Measurements from ENCODE around the gene EXOC1. TPM values are rescaled to one million over a fixed set of nuclear protein-coding genes. Genes with fewer than 3 reads are reported as not detected.
"Not testable (repeated sequence)": the region's sequence is repeated elsewhere in the genome, so short reads cannot be mapped to it uniquely, and the experiment has no call there.

The EXOC1 gene
- total RNA-seq, 2 donors from 2014 or later, result 31.1 to 34.7 TPM

- H3K9me3 Mint-ChIP-seq, result peaks cover 0 to 1% of the 10 kb centered on the region in 2 donors
- no peaks in the 10 kb centered on the region for H3K27me3 Mint-ChIP-seq (ENCODE audit: low read depth)
- no peak for DNase-seq
- no peak overlapping the region for H3K4me3 Mint-ChIP-seq
- peaks cover 5% of the 10 kb centered on the region for H3K4me1 Mint-ChIP-seq (ENCODE audit: low read depth)
- no peaks in the 10 kb centered on the region for H3K36me3 Mint-ChIP-seq (ENCODE audit: insufficient read depth in 2 of 2)
- ATAC-seq (replicated peaks in 1 of 2), result no peak
- H3K27ac Mint-ChIP-seq, result no peak overlapping the region
Observed at GRCh38 chr4:55927803-55928437, 74.5 kb downstream of the EXOC1 start.

- Mint-ChIP-seq H3K27ac (no peak overlapping the region), H3K4me1 (ENCODE audit: low read depth) (peaks cover 5% of the 10 kb centered on the region), H3K4me3 (no peak overlapping the region), H3K27me3 (ENCODE audit: low read depth) (no peaks in the 10 kb centered on the region), H3K9me3 (peaks cover 0 to 1% of the 10 kb centered on the region in 2 donors), H3K36me3 (ENCODE audit: insufficient read depth in 2 of 2) (no peaks in the 10 kb centered on the region)
- DNase-seq (no peak), ATAC-seq (replicated peaks in 1 of 2) (no peak)
Observed at GRCh38 chr4:55928846-55929245, 75.4 kb downstream of the EXOC1 start.

GRCh38 chr4:55931043-55931442 is 77.6 kb downstream of the EXOC1 start:
- no peaks in the 10 kb centered on the region for H3K27me3 Mint-ChIP-seq (ENCODE audit: low read depth)
- no peak for ATAC-seq (replicated peaks in 1 of 2)
- peaks cover 5% of the 10 kb centered on the region for H3K4me1 Mint-ChIP-seq (ENCODE audit: low read depth)
- no peak overlapping the region for H3K27ac Mint-ChIP-seq
- peaks cover 0 to under 1% of the 10 kb centered on the region in 2 donors for H3K36me3 Mint-ChIP-seq (ENCODE audit: insufficient read depth in 2 of 2)
- H3K4me3 Mint-ChIP-seq, result no peak overlapping the region
- peaks cover 0 to 3% of the 10 kb centered on the region in 2 donors for H3K9me3 Mint-ChIP-seq
- DNase-seq, result no peak

- H3K36me3 Mint-ChIP-seq (ENCODE audit: insufficient read depth in 2 of 2), result peaks cover 0 to 8% of the 10 kb centered on the region in 2 donors
- no peak for ATAC-seq (replicated peaks in 1 of 2)
- no peaks in the 10 kb centered on the region for H3K27me3 Mint-ChIP-seq (ENCODE audit: low read depth)
Observed at GRCh38 chr4:55931833-55932232, 78.4 kb downstream of the EXOC1 start.

GRCh38 chr4:55932511-55932910 is 79.1 kb downstream of the EXOC1 start:
- DNase-seq (no peak), ATAC-seq (replicated peaks in 1 of 2) (no peak)
- H3K27me3 Mint-ChIP-seq (ENCODE audit: low read depth), result no peaks in the 10 kb centered on the region
- peaks cover 2 to 13% of the 10 kb centered on the region in 2 donors for H3K36me3 Mint-ChIP-seq (ENCODE audit: insufficient read depth in 2 of 2)
- H3K4me3 Mint-ChIP-seq, result no peak overlapping the region
- H3K4me1 Mint-ChIP-seq (ENCODE audit: low read depth), result peaks cover 5% of the 10 kb centered on the region
- peaks cover 0 to 5% of the 10 kb centered on the region in 2 donors for H3K9me3 Mint-ChIP-seq
- H3K27ac Mint-ChIP-seq, result no peak overlapping the region

More at GRCh38 chr4:55931833-55932232, 78.4 kb downstream of the EXOC1 start:
- Mint-ChIP-seq H3K4me1 (ENCODE audit: low read depth) (peaks cover 5% of the 10 kb centered on the region), H3K9me3 (peaks cover 0 to 4% of the 10 kb centered on the region in 2 donors), H3K27ac (no peak overlapping the region), H3K4me3 (no peak overlapping the region)
- DNase-seq, result no peak

- H3K4me3 Mint-ChIP-seq, result no peak overlapping the region
- H3K27me3 Mint-ChIP-seq (ENCODE audit: low read depth), result no peaks in the 10 kb centered on the region
- H3K36me3 Mint-ChIP-seq (ENCODE audit: insufficient read depth in 2 of 2), result peaks cover 4 to 21% of the 10 kb centered on the region in 2 donors
- peaks cover 0 to 12% of the 10 kb centered on the region in 2 donors for H3K9me3 Mint-ChIP-seq
- no peak for ATAC-seq (replicated peaks in 1 of 2)
- no peak overlapping the region for H3K27ac Mint-ChIP-seq
- DNase-seq, result no peak
- peaks cover 5% of the 10 kb centered on the region for H3K4me1 Mint-ChIP-seq (ENCODE audit: low read depth)
Observed at GRCh38 chr4:55933611-55934010, 80.2 kb downstream of the EXOC1 start.

- DNase-seq; H3K4me1 Mint-ChIP-seq (ENCODE audit: low read depth); H3K27me3 Mint-ChIP-seq (ENCODE audit: low read depth); H3K4me3 Mint-ChIP-seq; H3K27ac Mint-ChIP-seq; ATAC-seq (replicated peaks in 1 of 2): not testable (repeated sequence)
- Mint-ChIP-seq H3K36me3 (ENCODE audit: insufficient read depth in 2 of 2) (peaks cover 9 to 33% of the 10 kb centered on the region in 2 donors), H3K9me3 (peaks cover 3 to 24% of the 10 kb centered on the region in 2 donors)
Observed at GRCh38 chr4:55935907-55936306, 82.5 kb downstream of the EXOC1 start.

GRCh38 chr4:55938481-55938880 is 85.0 kb downstream of the EXOC1 start:
- H3K27ac Mint-ChIP-seq, result no peak overlapping the region
- H3K36me3 Mint-ChIP-seq (ENCODE audit: insufficient read depth in 2 of 2), result peaks cover 9 to 33% of the 10 kb centered on the region in 2 donors
- peaks cover 6 to 24% of the 10 kb centered on the region in 2 donors for H3K9me3 Mint-ChIP-seq
- H3K4me1 Mint-ChIP-seq (ENCODE audit: low read depth), result no peaks in the 10 kb centered on the region
- ATAC-seq (replicated peaks in 1 of 2), result no peak
- no peak overlapping the region for H3K4me3 Mint-ChIP-seq
- DNase-seq, result no peak
- H3K27me3 Mint-ChIP-seq (ENCODE audit: low read depth), result no peaks in the 10 kb centered on the region

- Mint-ChIP-seq H3K27ac (no peak overlapping the region), H3K36me3 (ENCODE audit: insufficient read depth in 2 of 2) (peaks cover 9 to 33% of the 10 kb centered on the region in 2 donors)
- ATAC-seq (replicated peaks in 1 of 2), result no peak
Observed at GRCh38 chr4:55939421-55939820, 86.0 kb downstream of the EXOC1 start.

GRCh38 chr4:55941881-55942396 is 88.5 kb downstream of the EXOC1 start:
- Mint-ChIP-seq H3K27me3 (ENCODE audit: low read depth) (no peaks in the 10 kb centered on the region), H3K36me3 (ENCODE audit: insufficient read depth in 2 of 2) (peaks cover 9 to 27% of the 10 kb centered on the region in 2 donors), H3K27ac (no peak overlapping the region), H3K4me3 (no peak overlapping the region), H3K4me1 (ENCODE audit: low read depth) (peaks cover 7% of the 10 kb centered on the region), H3K9me3 (peaks cover 6 to 23% of the 10 kb centered on the region in 2 donors)
- ATAC-seq (replicated peaks in 1 of 2) (no peak), DNase-seq (no peak)

More at GRCh38 chr4:55939421-55939820, 86.0 kb downstream of the EXOC1 start:
- H3K4me1 Mint-ChIP-seq (ENCODE audit: low read depth), result no peaks in the 10 kb centered on the region
- no peak overlapping the region for H3K4me3 Mint-ChIP-seq
- DNase-seq, result no peak
- H3K9me3 Mint-ChIP-seq, result peaks cover 6 to 25% of the 10 kb centered on the region in 2 donors
- no peaks in the 10 kb centered on the region for H3K27me3 Mint-ChIP-seq (ENCODE audit: low read depth)

- Mint-ChIP-seq H3K27me3 (ENCODE audit: low read depth) (no peaks in the 10 kb centered on the region), H3K9me3 (peaks cover 0 to 4% of the 10 kb centered on the region in 2 donors), H3K36me3 (ENCODE audit: insufficient read depth in 2 of 2) (peaks cover 0 to 3% of the 10 kb centered on the region in 2 donors), H3K4me1 (ENCODE audit: low read depth) (peaks cover 34% of the 10 kb centered on the region), H3K27ac (peak overlapping the region; percentile 97), H3K4me3 (peak overlapping the region; percentile 91 to 96)
- ATAC-seq (replicated peaks in 1 of 2) (no peak), DNase-seq (peak; percentile 15 to 19)
Observed at GRCh38 chr4:55947254-55947882, 93.9 kb downstream of the EXOC1 start.

GRCh38 chr4:55947912-55948725 is 94.7 kb downstream of the EXOC1 start:
- Mint-ChIP-seq H3K36me3 (ENCODE audit: insufficient read depth in 2 of 2) (peaks cover 0 to 3% of the 10 kb centered on the region in 2 donors), H3K4me1 (ENCODE audit: low read depth) (peaks cover 34% of the 10 kb centered on the region), H3K9me3 (peaks cover 0 to 4% of the 10 kb centered on the region in 2 donors), H3K27me3 (ENCODE audit: low read depth) (no peaks in the 10 kb centered on the region), H3K4me3 (peak overlapping the region; percentile 91 to 96), H3K27ac (peak overlapping the region; percentile 97)
- DNase-seq, result peak; percentile 53 to 63
- ATAC-seq (replicated peaks in 1 of 2), result peak; percentile 29 to 37
